HG02973 (cell line): ENCODE data around the gene REEP3.
"Not testable (repeated sequence)": the region's sequence is repeated elsewhere in the genome, so short reads cannot be mapped to it uniquely, and the experiment has no call there.

Experiments used
- ATAC-seq: cut with Tn5 transposase; IDR thresholded peaks from one replicate; pipeline ENCODE4 v1.9.1; 2021; ENCODE audit warnings: moderate library complexity; ENCODE audit not compliant: unreplicated experiment

Gene REEP3, protein sequence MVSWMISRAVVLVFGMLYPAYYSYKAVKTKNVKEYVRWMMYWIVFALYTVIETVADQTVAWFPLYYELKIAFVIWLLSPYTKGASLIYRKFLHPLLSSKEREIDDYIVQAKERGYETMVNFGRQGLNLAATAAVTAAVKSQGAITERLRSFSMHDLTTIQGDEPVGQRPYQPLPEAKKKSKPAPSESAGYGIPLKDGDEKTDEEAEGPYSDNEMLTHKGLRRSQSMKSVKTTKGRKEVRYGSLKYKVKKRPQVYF

DNA sequence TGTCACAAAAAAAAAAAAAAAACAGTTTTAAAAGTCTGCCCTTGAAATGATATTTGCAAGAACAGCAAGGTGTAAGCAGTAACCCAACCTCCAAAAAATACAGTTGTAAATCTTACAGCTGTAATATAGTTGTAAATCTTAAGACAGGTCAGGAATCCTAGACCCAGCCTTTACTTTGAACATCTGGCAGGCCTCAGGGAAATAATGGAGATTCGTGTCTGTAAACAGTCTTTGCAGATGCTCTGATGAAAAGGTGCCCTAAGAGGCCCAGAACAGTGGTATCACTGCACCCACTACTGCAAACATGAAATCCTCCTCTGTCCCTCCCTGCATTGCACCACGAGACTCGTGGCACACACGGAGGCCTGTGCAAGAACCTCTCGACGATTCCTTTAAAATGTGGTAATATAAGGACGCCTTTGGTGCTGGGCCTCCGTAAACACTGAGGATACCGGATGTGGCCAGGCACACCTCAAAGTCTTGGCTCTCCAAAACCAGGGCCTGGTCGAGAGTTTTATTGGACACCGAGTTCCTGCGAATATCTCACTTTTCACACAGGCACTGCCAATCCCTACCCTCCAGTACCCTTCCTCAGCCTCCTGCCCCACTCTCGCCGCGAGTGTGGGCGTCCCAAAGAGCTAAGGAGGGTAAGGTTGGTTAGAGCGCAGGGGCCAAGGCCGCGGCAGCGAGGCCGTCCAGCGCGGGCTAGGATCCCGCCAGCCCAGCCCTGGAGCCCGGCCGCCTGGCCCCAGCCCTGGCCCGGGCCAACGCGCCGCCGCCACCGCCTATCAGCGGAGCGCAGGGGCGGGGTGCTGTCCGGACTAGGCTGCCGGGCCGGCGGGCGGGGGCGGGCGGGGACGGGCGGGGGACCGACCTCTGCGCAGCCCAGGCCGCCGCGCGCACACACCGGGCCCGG, at the start of gene REEP3:
REEP3 (plus strand) TSS at position 902 of the 916 bp plus-strand sequence. CDS start 145 bp downstream, outside the sequence.
- ATAC-seq, result peak; percentile 69

DNA sequence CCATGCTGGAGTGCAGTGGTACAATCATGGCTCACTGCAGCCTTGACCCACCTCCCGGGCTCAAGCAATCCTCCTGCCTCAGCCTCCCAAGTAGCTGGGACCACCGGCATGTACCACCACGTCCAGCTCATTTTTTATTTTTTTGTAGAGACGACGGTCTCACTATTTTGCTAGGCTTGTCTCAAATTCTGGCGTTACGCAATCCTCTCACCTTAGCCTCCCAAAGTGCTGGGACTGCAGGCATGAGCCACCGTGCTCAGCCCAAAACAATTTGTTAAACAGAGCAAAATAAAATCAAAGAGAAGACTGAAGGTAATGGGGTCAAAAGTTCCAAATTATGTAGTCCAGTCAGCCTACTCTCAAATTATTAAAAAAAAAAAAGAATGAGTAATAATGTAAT, 46.7 kb upstream of the REEP3 start:
- no peak for ATAC-seq

DNA sequence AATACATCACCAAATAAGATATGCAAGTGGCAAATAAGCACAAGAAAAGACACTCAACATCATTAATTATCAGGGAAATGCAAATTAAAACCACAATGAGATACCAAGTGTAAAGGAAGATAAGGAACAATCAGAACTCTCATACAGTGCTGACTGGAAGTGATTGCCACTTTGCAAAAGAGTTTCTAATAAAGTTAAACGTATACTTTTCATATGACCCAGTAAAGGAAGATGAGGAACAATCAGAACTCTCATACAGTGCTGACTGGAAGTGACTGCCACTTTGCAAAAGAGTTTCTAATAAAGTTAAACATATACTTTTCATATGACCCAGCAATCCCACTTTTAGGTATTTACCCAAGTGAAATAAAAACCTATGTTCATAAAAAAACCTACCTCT, 43.3 kb upstream of the REEP3 start:
- ATAC-seq, result no peak

DNA sequence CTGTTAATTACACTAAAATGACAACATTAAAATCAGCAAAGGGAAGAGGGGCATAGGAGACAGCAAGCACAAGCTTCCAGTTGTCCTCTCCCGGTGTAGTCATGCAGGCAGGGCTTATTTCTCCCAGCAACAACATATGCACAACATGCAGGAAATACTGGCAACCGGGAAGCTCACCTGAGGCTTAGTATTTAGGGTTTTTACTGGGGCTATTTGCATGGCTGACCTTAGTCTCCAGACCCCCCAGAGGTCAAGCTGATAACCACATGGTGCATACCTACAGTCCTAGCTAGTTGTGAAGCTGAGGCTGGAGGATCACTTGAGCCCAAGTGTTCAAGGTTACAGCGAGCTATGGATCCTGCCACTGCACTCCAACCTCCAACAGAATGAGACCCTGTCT, 42.6 kb upstream of the REEP3 start:
- no peak for ATAC-seq

DNA sequence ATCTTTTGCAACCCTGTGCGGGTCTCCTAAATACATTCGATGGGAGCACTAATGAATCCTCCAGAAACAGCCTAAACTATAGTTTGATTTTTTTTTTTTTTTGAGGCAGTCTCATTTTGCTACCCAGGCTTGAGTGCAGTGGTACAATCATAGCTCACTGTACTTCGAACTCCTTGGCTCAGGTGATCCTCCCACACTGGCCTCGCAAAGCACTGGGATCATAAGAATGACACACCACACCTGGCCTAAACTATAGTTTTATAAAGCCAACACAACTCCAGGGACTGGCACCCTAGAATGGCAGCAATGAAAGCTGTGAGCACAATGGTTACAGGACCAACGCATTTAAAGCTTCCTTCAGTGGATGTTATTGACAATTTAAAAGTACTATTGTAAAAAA, 41.0 kb upstream of the REEP3 start:
- no peak for ATAC-seq

DNA sequence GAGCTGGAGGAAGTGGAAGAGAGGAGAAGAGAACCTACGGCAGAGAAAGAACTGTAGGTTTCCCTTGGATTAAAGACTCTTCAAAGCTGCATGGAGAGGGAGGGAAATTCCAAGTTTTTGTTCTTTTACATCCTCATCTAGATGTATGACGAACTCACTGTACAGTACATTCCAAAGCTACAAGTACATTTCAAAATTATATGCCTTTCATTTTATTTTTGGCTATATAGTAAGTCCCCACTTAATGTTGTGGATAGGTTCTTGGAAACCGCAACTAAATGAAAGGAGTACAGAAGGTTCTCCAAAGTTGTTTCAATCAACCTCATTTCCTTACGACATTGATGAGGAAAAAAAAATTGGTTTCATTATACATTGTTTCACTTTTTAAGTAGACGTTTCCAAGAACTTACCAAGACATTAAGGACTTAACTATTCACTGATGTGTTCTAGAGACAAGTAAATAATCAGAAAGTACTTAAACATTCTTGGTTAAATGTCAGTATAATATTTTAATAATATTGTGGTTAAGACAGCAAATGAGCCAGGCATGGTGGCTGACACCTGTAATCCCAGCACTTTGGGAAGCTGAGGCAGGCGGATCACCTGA, 39.3 kb upstream of the REEP3 start:
- no peak for ATAC-seq

DNA sequence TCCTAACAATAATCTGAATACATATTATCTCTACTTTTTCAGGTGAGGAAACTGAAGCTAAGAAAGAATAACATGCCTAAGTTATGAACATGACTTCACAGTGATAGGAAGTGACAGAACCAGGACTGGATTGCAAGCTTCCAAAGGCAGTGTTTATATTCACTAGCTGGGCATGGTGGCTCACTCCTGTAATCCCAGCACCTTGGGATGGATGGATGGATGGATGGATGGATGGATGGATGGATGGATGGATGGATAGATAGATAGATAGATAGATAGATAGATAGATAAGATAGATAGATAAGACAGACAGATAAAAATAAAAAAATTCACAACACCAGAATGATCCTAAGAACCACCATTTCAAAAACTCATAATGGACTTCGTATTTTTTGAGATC, 37.2 kb upstream of the REEP3 start:
- no peak for ATAC-seq

DNA sequence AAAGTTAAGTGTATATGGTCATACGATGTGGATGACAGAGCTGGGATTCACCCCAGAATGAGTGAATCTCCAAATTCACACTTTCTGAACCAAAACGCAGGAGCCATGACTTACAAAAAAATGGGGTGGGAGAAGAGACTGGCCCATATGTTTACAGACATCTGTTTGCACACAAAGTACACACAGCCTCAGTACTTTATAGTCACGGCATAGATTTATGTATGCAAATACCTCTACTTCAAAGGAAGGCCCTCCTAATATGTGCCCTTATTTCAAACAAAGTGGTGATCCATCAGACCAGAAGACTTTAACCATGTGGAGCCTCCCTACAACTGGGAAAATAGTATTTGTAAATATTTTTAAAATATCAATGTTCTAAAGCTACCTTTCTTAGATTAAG, 33.2 kb upstream of the REEP3 start:
- no peak for ATAC-seq

DNA sequence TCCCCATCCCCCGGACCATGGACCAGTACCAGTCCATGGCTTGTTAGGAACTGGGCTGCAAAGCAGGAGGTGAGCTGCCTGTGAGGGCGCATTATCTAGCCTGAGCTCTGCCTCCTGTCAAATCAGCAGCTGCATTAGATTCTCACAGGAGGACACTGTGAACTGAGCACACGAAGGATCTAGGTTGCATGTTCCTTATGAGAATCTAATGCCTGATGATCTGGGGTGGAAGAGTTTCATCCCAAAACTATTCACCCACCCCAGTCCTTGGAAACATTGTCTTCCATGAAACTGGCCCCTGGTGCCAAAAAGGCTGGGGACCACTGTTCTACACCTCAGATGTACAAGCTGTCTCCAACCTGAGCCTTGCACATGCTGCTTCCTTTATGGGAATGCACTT, 31.4 kb upstream of the REEP3 start:
- ATAC-seq, result no peak

DNA sequence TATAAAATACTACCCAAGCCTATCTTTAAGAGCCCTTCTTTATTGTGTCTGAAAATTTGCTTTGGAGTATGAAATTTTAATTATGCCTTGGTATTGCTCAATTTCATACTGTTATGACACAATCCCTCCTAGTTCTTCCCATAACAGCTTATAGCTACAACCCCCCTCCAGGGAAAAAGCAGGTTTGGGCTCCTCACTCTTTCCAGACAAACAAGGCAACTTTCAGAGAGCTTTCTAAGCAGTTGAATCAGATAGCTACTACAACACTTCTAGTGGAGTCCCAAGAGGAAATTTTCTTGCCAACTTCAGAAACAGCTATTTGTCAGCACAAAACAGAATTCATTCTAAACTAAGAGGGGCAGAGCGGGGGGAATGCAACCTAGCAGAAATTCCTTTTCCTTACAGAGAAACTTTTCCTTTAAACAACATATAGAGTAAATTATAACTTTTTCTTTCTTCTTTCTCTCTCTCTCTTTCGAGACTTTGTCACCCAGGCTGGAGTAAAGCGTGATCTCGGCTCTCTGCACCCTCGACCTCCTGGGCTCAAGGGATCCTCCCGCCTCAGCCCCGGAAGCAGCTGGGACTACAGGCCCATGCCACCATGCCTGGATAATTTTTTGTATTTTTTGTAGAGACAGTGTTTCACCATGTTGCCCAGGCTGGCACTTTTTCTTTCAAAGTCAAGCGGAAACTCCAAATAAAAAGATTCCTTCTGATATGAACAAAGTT, 29.4 kb upstream of the REEP3 start:
- ATAC-seq, result no peak

DNA sequence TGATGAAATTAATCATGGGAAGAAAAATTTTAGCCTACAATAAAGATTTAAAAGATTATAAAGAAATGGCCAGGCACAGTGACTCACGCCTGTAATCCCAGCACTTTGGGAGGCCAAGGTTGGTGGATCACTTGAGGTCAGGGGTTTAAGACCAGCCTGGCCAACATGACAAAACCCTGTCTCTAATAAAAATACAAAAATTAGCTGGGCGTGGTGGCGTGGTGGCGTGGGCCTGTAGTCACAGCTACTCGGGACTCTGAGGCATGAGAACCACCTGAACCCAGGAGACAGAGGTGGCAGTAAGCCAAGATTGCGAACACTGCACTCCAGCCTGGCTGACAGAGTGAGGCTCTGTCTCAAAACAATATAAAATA, 28.9 kb upstream of the REEP3 start:
- ATAC-seq, result not testable (repeated sequence)

DNA sequence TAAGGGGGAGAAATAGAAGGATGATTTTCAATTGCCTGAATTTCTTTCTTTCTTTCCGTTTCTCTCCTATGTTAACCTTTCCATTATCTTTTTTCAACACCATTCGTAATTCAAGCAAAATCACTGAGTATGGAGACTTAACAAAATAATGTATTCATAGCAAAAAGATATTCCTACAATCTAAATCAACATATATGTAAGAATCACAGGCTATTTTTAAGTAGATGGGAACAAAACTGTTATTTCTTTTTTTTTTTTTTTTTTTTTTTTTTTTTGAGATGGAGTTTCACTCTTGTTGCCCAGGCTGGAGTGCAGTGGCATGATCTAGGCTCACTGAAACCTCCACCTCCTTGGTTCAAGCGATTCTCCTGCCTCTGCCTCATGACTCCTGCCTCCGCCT, 28.2 kb upstream of the REEP3 start:
- ATAC-seq, result no peak

DNA sequence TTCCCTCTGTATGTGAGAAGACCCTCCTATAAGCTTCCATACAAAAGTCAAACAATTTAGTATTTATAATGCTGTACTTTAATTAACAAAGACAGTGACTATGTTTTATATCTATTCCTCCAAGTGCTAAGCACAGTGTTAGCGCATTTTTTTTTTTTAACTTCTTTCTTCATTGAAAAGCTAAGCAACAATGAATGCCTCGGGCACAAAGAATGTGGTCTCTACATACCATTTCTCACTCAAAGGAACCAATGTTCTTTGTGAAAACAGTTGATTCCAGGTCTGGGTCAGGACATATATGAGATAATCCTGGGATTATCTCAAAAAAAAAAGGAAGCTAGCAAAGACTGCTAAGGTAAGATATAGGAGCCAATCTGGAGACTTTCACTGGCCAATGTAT, 26.2 kb upstream of the REEP3 start:
- ATAC-seq, result no peak

DNA sequence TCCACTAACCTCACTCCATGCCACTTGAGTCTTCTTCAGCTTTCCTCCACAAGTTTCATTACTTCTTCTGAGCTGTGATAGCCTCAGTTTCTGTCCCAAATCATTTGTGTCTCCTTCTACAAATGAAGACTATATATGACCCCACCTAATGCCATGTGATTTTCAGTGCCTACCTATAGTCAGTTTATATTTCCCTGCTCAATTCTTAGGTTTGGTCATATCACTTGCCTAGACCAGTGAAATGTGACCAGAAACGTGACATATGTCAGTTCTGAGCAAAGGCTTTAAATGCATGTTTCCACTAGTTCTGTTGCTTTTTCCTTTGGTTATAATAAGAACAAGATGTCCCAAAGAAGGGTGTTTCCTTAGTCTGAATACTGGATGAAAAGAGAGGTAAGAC, 24.6 kb upstream of the REEP3 start:
- ATAC-seq, result no peak

DNA sequence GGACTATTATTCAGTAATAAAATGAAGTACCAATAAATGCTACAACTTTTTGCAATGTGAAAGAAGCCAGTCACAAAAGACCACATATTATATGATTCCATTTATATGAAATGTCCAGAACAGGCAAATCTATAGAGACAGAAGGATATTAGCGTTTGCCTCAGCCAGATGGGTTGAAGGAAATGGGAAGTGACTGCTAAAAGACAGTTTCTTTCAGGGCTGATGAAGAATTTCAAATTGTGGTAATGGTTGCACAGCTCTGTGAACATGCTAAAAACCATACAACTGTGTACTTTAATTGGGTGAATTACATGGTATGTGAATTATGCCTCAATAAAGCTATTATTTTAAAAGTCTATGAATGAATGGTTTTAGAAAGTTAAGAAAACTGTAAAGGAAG, 23.9 kb upstream of the REEP3 start:
- ATAC-seq, result no peak

DNA sequence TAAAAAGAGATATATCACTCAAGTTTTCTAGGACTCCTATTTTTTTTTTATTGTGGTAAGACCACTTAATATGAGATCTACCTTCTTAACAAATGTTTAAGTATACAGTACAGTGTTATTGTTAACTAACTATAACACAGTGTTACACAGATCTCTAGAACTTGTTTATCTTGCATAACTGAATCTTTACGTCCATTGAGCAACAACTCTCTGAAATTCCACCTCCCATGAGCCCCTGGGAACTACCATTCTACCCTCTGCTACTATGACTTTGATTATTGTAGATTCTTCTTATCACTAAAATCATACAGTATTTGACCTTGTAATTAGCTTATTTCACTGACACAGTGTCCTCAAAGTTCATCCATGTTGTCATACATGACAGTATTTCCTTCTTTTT, 22.5 kb upstream of the REEP3 start:
- no peak for ATAC-seq

DNA sequence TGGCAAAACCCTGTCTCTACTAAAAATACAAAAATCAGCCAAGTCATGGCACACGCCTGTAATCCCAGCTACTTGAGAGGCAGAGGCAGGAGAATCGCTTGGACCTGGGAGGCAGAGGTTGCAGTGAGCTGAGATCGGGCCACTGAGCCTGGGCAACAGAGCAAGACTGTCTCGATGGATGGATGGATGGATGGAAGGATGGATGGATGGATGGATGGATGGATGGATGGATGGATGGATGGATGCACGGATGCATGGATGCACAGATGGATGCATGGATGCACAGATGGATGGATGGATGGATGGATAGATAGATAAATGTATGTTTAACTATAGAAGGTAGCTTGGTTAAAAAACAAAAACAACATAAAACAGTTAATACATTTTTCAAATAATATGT, 20.6 kb upstream of the REEP3 start:
- not testable (repeated sequence) for ATAC-seq

DNA sequence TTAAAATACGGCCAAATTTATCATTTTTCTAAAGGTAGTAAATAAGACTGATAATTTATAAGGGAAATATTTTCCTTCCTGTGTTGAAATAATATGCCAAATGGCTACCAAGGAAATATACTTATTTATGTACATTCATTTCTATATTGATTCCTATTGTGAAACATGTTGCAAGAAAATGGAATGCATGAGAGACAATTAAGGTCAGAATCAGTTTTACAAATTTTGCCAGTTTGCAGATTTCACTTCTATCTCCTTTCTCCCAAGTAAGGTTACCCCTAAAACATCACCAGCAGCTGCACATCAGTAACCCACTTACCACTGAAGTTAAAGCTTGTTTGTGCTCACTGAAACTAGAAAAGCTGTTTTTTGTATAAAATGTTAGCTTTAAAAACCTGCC, 19.2 kb upstream of the REEP3 start:
- ATAC-seq, result no peak

DNA sequence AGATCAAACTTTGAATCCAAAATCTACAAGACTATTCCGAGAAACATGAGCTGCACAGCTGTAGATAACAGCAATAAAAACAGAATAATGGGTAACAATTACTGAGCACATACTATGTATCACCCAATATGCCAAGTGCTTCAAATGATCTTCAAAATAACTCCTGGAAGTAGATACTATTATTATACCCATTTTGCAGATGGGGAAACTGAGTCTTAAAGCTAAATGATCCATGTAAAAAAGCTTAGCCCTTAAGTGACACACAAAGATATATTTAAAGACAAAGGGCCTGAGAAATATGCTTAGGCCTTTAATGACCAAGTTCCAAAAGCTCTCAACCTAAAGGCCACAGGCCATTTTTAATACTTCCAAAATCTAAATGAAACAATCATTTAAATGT, 18.4 kb upstream of the REEP3 start:
- no peak for ATAC-seq

DNA sequence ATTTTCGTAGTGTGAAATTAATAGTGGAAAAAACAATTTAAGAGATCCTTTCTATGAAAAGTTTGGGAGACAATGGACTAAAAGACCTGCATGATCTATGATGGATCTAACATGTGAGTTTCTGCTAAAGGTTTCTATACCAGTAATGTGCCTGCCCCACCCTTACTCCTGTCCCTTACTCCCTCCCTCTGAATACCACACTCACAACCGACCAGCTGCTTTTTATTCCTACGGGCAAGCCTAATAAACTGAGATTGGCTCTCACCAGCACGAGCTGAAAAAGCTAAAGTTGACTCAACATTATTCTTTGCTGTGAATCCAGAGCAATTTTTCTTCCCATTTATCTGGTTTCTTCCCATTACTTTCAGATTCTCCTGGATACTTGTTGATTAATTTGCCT, 17.8 kb upstream of the REEP3 start:
- ATAC-seq, result no peak

DNA sequence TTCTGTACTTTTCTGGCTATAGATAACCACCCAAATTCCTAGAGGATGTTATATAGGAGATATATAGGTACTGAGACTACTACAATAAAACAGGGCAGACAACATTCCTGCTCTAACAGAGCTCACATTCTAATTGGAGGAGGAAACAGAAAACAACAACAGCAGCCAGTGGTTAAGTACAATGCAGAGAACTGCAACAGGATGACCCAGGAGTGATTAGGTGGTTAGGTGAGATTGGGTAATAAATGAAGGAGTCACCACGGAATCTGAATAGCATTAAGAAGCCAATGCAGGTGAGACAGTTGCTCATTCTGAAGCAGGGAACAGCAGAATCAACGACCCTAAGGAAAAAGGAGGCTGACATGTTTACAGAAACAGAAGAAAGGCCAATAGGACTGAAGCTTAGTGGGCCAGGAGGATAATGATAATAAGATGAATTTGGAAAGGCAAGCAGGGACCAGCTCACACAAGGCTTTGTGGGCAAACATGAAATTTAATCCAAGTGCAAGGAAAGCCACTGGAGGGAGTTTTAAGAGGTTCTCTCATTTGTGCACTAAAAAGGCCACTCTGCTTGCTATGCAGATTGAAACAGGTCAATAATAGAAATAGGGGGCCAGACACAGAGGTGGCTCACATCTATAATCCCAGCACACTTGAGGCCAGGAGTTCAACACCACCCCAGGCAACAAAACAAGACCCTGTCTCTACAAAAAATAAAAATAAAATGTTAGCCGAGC, 16.9 kb upstream of the REEP3 start:
- ATAC-seq, result no peak
